ENCODE data around the gene MKI67. TPM values are rescaled to one million over a fixed set of nuclear protein-coding genes. Genes with fewer than 3 reads are reported as not detected.

The MKI67 gene
- total and polyA plus RNA-seq, 8 donors, result under 0.01 to 3.1 (median 0.47) TPM

DNA sequence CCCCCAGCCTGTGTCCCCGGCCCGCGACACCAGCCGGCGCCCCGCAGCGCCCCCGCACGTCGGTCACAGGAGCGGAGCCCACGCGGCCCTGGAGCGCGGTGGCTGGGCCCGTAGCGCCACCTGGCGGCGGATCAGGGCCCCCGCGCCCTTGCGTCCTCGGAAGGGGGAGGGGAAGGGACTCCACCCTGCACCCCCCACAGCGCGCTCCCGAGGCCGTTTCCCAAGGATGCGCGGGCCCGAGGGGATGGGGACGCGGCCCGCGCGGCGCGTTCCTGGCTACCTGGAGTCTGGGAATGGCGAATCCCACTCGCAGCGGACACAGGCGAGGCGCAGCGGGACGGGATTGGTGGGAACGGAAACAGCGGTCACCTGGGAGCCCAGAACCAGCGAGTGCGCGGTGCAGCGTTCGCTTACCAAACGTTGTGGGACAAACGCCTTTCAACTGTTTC, 23.8 kb upstream of the MKI67 start:
- Histone ChIP-seq H3K9me3 (no peaks in the 10 kb centered on the region), H3K4me3 (peak overlapping the region in 1 of 4 donors; percentile 44), H3K36me3 (no peaks in the 10 kb centered on the region), H3K27me3 (no peaks in the 10 kb centered on the region), H3K27ac (no peak overlapping the region), H3K4me1 (no peaks in the 10 kb centered on the region)
- 2 to 3% methylated on average over 25 to 53 of the region's 53 CpGs for WGBS, 2 donors
- DNase-seq, result peak; percentile 24 to 88 (median 52)
- intact Hi-C loops (cut with DNase I), result loop anchor here in 1 of 3 donors (10.0 kb wide), 1 partner anchor 75 kb away; no protein-coding TSS in a partner anchor
- TF ChIP-seq, protein P1, sequence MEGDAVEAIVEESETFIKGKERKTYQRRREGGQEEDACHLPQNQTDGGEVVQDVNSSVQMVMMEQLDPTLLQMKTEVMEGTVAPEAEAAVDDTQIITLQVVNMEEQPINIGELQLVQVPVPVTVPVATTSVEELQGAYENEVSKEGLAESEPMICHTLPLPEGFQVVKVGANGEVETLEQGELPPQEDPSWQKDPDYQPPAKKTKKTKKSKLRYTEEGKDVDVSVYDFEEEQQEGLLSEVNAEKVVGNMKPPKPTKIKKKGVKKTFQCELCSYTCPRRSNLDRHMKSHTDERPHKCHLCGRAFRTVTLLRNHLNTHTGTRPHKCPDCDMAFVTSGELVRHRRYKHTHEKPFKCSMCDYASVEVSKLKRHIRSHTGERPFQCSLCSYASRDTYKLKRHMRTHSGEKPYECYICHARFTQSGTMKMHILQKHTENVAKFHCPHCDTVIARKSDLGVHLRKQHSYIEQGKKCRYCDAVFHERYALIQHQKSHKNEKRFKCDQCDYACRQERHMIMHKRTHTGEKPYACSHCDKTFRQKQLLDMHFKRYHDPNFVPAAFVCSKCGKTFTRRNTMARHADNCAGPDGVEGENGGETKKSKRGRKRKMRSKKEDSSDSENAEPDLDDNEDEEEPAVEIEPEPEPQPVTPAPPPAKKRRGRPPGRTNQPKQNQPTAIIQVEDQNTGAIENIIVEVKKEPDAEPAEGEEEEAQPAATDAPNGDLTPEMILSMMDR (IDR thresholded peaks at IDR 0.05), result peak; percentile 59 to 77 (median 69)
- ATAC-seq, result peak; percentile 90 to 100 (median 97)
- FAIRE-seq, result no peak

DNA sequence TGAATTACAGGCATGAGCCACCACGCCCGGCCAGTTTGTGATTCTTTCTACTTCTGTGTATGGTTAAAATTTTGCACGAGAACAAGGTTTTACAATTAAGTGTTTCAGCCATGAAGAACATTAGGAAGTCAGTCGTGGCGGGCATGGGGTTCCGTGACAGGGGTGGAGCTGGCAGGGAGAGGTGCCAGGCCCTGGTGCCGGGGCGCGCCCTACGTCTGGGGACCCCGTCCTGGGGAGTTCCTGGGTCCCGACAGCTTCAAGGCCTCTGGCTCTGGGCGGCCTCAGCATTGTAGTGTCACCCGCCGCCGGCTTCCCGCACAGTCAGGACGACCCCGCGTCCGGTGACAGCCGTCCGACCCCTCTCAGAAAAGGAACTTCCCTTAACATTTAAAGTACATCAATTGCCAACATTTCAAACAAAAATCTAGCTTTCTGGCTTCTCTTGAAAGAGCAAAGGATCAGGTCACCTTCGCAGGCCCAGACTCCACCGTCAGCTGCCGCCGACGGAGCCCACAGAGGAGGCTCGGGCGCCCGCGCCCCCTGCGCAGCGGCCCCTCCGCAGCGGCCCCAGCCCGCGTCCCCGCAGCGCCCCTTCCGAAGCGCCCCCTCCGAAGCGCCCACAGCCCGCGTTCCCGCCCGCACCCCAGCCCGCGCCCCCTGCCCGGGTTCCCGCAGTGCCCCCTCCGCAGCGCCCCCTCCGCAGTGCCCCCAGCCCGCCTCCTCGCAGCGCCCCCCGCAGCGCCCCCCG, 23.2 kb upstream of the MKI67 start:
- TF ChIP-seq, protein P1 (IDR thresholded peaks at IDR 0.05), result no peak
- no peaks in the 10 kb centered on the region for H3K27me3 ChIP-seq
- H3K9me3 ChIP-seq, result no peaks in the 10 kb centered on the region
- intact Hi-C loops (cut with DNase I), result loop anchor here in 2 of 3 donors (10.0 kb wide), 2 partner anchors 65 to 75 kb away; no protein-coding TSS in a partner anchor
- H3K4me1 ChIP-seq, result no peaks in the 10 kb centered on the region
- H3K36me3 ChIP-seq, result no peaks in the 10 kb centered on the region
- ATAC-seq, result no peak
- WGBS, 2 donors, result 32 to 42% methylated on average over 42 to 61 of the region's 61 CpGs
- DNase-seq, result peak in 1 of 6 donors; percentile 66
- H3K27ac ChIP-seq, result no peak overlapping the region
- H3K4me3 ChIP-seq, result no peak overlapping the region
- no peak for FAIRE-seq

DNA sequence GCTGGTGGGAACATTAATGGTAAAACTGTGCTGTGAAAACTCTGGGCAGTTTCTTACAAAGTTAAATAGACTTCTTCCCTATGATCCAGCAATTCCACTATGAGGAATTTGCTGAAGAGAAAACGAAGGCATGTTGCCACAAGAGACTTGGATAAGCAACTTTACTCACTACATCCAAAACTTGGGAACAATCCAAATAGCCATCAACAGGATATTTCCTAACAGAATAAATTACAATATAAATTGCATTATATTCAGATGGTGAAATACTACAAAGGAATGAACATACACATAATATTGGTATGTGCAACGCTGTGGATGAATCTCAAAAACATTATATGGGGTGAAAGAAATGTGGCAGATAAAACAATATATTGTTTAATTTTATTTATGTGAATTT, 21.4 kb upstream of the MKI67 start:
- intact Hi-C loops (cut with DNase I), result loop anchor here in 1 of 3 donors (10.0 kb wide), 1 partner anchor 63 kb away; no protein-coding TSS in a partner anchor

DNA sequence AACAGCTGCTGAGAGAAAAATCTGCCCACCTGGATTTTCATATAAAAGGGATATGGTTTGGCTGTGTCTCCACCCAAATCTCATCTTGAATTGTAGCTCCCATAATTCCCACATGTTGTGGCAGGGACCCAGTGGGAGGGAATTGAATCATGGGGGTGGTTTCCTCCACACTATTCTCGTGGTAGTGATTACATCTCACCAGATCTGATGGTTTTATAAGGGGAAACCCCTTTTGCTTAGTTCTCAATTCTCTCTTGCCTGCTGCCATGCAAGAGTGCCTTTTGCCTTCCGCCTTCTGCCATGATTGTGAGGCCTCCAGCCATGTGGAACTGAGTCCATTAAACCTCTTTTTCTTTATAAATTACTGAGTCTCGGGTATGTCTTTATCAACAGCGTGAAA, 20.8 kb upstream of the MKI67 start:
- Histone ChIP-seq H3K36me3 (no peaks in the 10 kb centered on the region), H3K4me1 (no peaks in the 10 kb centered on the region), H3K27me3 (no peaks in the 10 kb centered on the region), H3K4me3 (no peak overlapping the region), H3K27ac (no peak overlapping the region), H3K9me3 (no peaks in the 10 kb centered on the region)
- FAIRE-seq (no peak), ATAC-seq (no peak), DNase-seq (no peak)
- WGBS, 2 donors, result 83 to 90% methylated on average over 4 of the region's 4 CpGs
- intact Hi-C loops (cut with DNase I), result loop anchor here in 1 of 3 donors (10.0 kb wide), 1 partner anchor 62 kb away; no protein-coding TSS in a partner anchor
- TF ChIP-seq, protein P1 (IDR thresholded peaks at IDR 0.05), result no peak

More for the DNA sequence above, 21.4 kb upstream of the MKI67 start:
- no peaks in the 10 kb centered on the region for H3K36me3 ChIP-seq
- no peaks in the 10 kb centered on the region for H3K9me3 ChIP-seq
- DNase-seq, result no peak
- 32 to 37% methylated on average over 2 of the region's 2 CpGs for WGBS, 2 donors
- no peak overlapping the region for H3K4me3 ChIP-seq
- no peaks in the 10 kb centered on the region for H3K4me1 ChIP-seq
- FAIRE-seq, result no peak
- no peak for ATAC-seq
- TF ChIP-seq, protein P1 (IDR thresholded peaks at IDR 0.05), result no peak
- no peak overlapping the region for H3K27ac ChIP-seq
- no peaks in the 10 kb centered on the region for H3K27me3 ChIP-seq

DNA sequence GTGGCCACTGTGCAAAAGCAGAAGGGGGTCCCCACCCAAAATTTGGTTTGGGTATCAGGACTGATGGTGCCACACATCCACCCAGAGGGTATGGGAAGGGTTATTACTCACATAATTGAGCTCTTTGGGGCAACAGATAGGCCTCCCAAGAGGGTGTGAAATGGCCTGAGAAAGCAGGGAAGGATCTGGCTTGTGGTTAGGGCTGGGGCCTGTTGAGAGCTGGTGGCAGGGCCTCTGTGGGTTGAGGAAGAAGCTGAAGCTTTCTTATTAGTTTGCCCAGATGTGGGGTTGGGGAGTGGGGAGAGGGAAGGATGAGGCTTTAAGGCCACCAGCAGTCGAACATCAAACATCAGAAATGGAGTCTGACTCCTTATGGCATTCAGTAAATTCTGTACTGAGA, 18.3 kb upstream of the MKI67 start:
- FAIRE-seq, result no peak

More for the DNA sequence above, 18.3 kb upstream of the MKI67 start:
- Histone ChIP-seq H3K36me3 (no peaks in the 10 kb centered on the region), H3K4me1 (no peaks in the 10 kb centered on the region), H3K27ac (no peak overlapping the region), H3K27me3 (no peaks in the 10 kb centered on the region), H3K4me3 (no peak overlapping the region), H3K9me3 (no peaks in the 10 kb centered on the region)
- WGBS, 2 donors, result 71 to 80% methylated on average over 1 of the region's 1 CpG
- intact Hi-C loops (cut with DNase I), result loop anchor here in 1 of 3 donors (10.0 kb wide), 1 partner anchor 60 kb away; no protein-coding TSS in a partner anchor
- TF ChIP-seq, protein P1 (IDR thresholded peaks at IDR 0.05), result no peak
- ATAC-seq (no peak), DNase-seq (no peak)

Measured in pancreas (tissue), 10 donors.